H1 (cell line): ENCODE measurements around the gene NME7. TPM values are rescaled to one million over a fixed set of nuclear protein-coding genes. Genes with fewer than 3 reads are reported as not detected.

Experiments used
- CTCF ChIA-PET: fragments of 300-600 bp; sonication (Branson Sonifier 250); formaldehyde crosslinking; loops from one replicate; lab custom pipeline; 2021; ENCODE audit not compliant: partially characterized antibody; lab: Charles Lee
- POLR2A ChIA-PET: fragments of 300-600 bp; sonication (Branson Sonifier 250); formaldehyde crosslinking; loops from one replicate; lab custom pipeline; 2021; ENCODE audit warnings: inconsistent platforms; ENCODE audit not compliant: partially characterized antibody; lab: Charles Lee
- DNase-seq, 2 experiments: peaks; one replicate each; pipeline versions ENCODE4 v3.0.0 to v3.0.0-alpha.2; 2010 to 2022; ENCODE audit warnings: low spot score in 2 of 2, low read depth in 1 of 2, mixed read lengths in 1 of 2
- FAIRE-seq: peaks from 2 replicates; lab custom pipeline; 2011; peaks lifted over from hg19 to GRCh38; lab: Jason Lieb, UNC
- H2AFZ ChIP-seq: 2 replicates; pipeline ENCODE4 v1.8.1; 2012; ENCODE audit warnings: low read length, inconsistent platforms
- H2AK5ac ChIP-seq: 2 replicates; pipeline ENCODE4 v1.6.1; 2013; ENCODE audit warnings: low read depth, low read length
- H2BK120ac ChIP-seq: replicated peaks from 2 replicates; pipeline ENCODE3; 2013; ENCODE audit warnings: low read depth, low read length, inconsistent platforms
- H2BK12ac ChIP-seq: 2 replicates; pipeline ENCODE4 v1.6.1; 2013; ENCODE audit warnings: low read depth, low read length
- H2BK15ac ChIP-seq: 2 replicates; pipeline ENCODE4 v1.6.1; 2013; ENCODE audit warnings: low read length
- H2BK20ac ChIP-seq: 2 replicates; pipeline ENCODE4 v1.6.1; 2013; ENCODE audit warnings: low read length
- H2BK5ac ChIP-seq: 2 replicates; pipeline ENCODE4 v1.6.1; 2013; ENCODE audit warnings: low read depth, low read length
- H3K14ac ChIP-seq: 2 replicates; pipeline ENCODE4 v1.6.1; 2013; ENCODE audit warnings: inconsistent platforms; ENCODE audit not compliant: insufficient read length
- H3K18ac ChIP-seq: 2 replicates; pipeline ENCODE4 v1.6.1; 2013; ENCODE audit warnings: low read length; ENCODE audit errors: extremely low read depth
- H3K23ac ChIP-seq: 2 replicates; pipeline ENCODE4 v1.6.1; 2013; ENCODE audit warnings: inconsistent platforms; ENCODE audit not compliant: insufficient read length
- H3K23me2 ChIP-seq: 2 replicates; pipeline ENCODE4 v1.6.1; 2013; ENCODE audit warnings: low read depth, low read length
- H3K27ac ChIP-seq: 2 replicates; pipeline ENCODE4 v1.6.1; 2011; ENCODE audit warnings: low read depth, low read length, inconsistent platforms
- H3K27me3 ChIP-seq, 4 experiments: replicated peaks in 1 of 4; 1 replicate in 1 of 4; 2 replicates in 3 of 4; pipeline versions ENCODE4 v1.6.1 to v1.8.1; 2011 to 2013; ENCODE audit warnings: low read length in 3 of 4, mild to moderate bottlenecking in 3 of 4, inconsistent platforms in 2 of 4, mixed read lengths in 2 of 4, moderate library complexity in 1 of 4; ENCODE audit not compliant: control insufficient read depth in 3 of 4, insufficient read depth in 3 of 4; ENCODE audit errors: extremely low read depth in 1 of 4
- H3K36me3 ChIP-seq, 4 experiments: 2 replicates each; pipeline versions ENCODE4 v1.6.1 to v1.8.1; 2011 to 2013; ENCODE audit warnings: mild to moderate bottlenecking in 4 of 4, low read length in 3 of 4, moderate library complexity in 2 of 4, control low read depth in 1 of 4, inconsistent platforms in 1 of 4; ENCODE audit not compliant: insufficient read depth in 4 of 4, control insufficient read depth in 2 of 4
- H3K4ac ChIP-seq: replicated peaks from 2 replicates; pipeline ENCODE3; 2013; ENCODE audit warnings: low read length, low read depth, mixed read lengths, inconsistent platforms; ENCODE audit not compliant: insufficient read length
- H3K4me1 ChIP-seq, 4 experiments: replicated peaks in 1 of 4; 1 replicate in 1 of 4; 2 replicates in 3 of 4; pipeline versions ENCODE4 v1.6.1 to v1.8.1; 2011 to 2013; ENCODE audit warnings: low read length in 3 of 4, inconsistent platforms in 2 of 4, mixed read lengths in 1 of 4; ENCODE audit not compliant: insufficient read depth in 4 of 4, control insufficient read depth in 3 of 4
- H3K4me2 ChIP-seq, 2 experiments: 2 replicates each; pipeline versions ENCODE4 v1.6.1 to v1.8.1; 2011 to 2013; ENCODE audit warnings: low read depth in 2 of 2, low read length in 2 of 2, control low read depth in 1 of 2, inconsistent platforms in 1 of 2, mild to moderate bottlenecking in 1 of 2; ENCODE audit not compliant: insufficient read depth in 1 of 2
- H3K4me3 ChIP-seq, 4 experiments: fragments of 200-600, 300-600 bp in 1 of 4; sonication (generic), shearing (Covaris generic), sonication (Bioruptor Twin) in 1 of 4; 2 replicates each; pipeline versions ENCODE4 v1.5.1 to v1.8.1; 2011 to 2016; ENCODE audit warnings: low read length in 4 of 4, low read depth in 3 of 4, control low read depth in 2 of 4, inconsistent platforms in 2 of 4, mild to moderate bottlenecking in 2 of 4, mixed read lengths in 1 of 4, moderate library complexity in 1 of 4; ENCODE audit not compliant: insufficient read depth in 2 of 4; ENCODE audit errors: extremely low read depth in 1 of 4
- H3K56ac ChIP-seq: replicated peaks from 2 replicates; pipeline ENCODE3; 2013; ENCODE audit warnings: low read depth, mild to moderate bottlenecking, mixed read lengths, low read length, inconsistent platforms; ENCODE audit not compliant: insufficient read length
- H3K79me1 ChIP-seq: 2 replicates; pipeline ENCODE4 v1.6.1; 2013; ENCODE audit warnings: low read depth, low read length, control low read depth
- H3K79me2 ChIP-seq, 2 experiments: 2 replicates each; pipeline versions ENCODE4 v1.6.1 to v1.8.1; 2012 to 2013; ENCODE audit warnings: low read length in 2 of 2, mild to moderate bottlenecking in 2 of 2, inconsistent platforms in 1 of 2; ENCODE audit not compliant: insufficient read depth in 2 of 2, control insufficient read depth in 1 of 2
- H3K9ac ChIP-seq, 4 experiments: replicated peaks in 1 of 4; 1 replicate in 1 of 4; 2 replicates in 3 of 4; pipeline versions ENCODE4 v1.6.1 to v1.8.1; 2011 to 2013; ENCODE audit warnings: low read depth in 3 of 4, low read length in 3 of 4, control low read depth in 2 of 4, mild to moderate bottlenecking in 2 of 4, moderate library complexity in 2 of 4, inconsistent platforms in 1 of 4; ENCODE audit errors: extremely low read depth in 1 of 4
- H3K9me3 ChIP-seq, 2 experiments: 2 replicates each; pipeline versions ENCODE4 v1.6.1 to v1.8.1; 2012 to 2013; ENCODE audit warnings: mild to moderate bottlenecking in 2 of 2, moderate library complexity in 2 of 2, control low read depth in 1 of 2, inconsistent platforms in 1 of 2, low read depth in 1 of 2, low read length in 1 of 2, mixed read lengths in 1 of 2; ENCODE audit not compliant: insufficient read depth in 2 of 2
- H4K20me1 ChIP-seq, 2 experiments: replicated peaks in 1 of 2; 2 replicates each; pipeline versions ENCODE3 to v1.8.1; 2011 to 2013; ENCODE audit warnings: inconsistent platforms in 2 of 2, low read length in 2 of 2, mild to moderate bottlenecking in 1 of 2; ENCODE audit not compliant: insufficient read depth in 2 of 2, control insufficient read depth in 1 of 2
- H4K5ac ChIP-seq: 2 replicates; pipeline ENCODE4 v1.6.1; 2013; ENCODE audit warnings: low read length, low read depth, mixed read lengths, inconsistent platforms; ENCODE audit not compliant: insufficient read length
- H4K8ac ChIP-seq: 2 replicates; pipeline ENCODE4 v1.8.0; 2013; ENCODE audit warnings: mild to moderate bottlenecking, moderate library complexity, low read length, inconsistent platforms; ENCODE audit not compliant: insufficient read depth; ENCODE audit errors: extremely low read depth
- H4K91ac ChIP-seq: replicated peaks from 2 replicates; pipeline ENCODE3; 2013; ENCODE audit warnings: low read length, mixed read lengths, inconsistent platforms; ENCODE audit not compliant: insufficient read length
- ASH2L ChIP-seq: fragments of 200-600, 300-600 bp; sonication (generic); IDR thresholded peaks from one replicate; pipeline ENCODE4 v1.7.1; 2017; ENCODE audit warnings: low read length
- CBX5 ChIP-seq: fragments of 300-800, 300-1000 bp; sonication (generic); IDR thresholded peaks from 2 replicates; pipeline ENCODE4 v1.7.1; 2016; ENCODE audit warnings: antibody characterized with exemption, low read length, low read depth
- GABPA ChIP-seq: IDR thresholded peaks from 2 replicates; pipeline ENCODE4 v1.6.1; 2011; ENCODE audit warnings: mild to moderate bottlenecking, low read length, moderate library complexity, borderline replicate concordance; ENCODE audit not compliant: insufficient read depth
- POLR2A ChIP-seq, 2 experiments: IDR thresholded peaks; 1 replicate in 1 of 2; 2 replicates in 1 of 2; pipeline ENCODE4 v1.6.1; 2011; ENCODE audit warnings: low read depth in 2 of 2, low read length in 2 of 2, mild to moderate bottlenecking in 2 of 2; ENCODE audit errors: control extremely low read depth in 1 of 2
- POLR2AphosphoS5 ChIP-seq: IDR thresholded peaks from 2 replicates; pipeline ENCODE4 v1.6.1; 2011; ENCODE audit warnings: low read depth, low read length
- RAD21 ChIP-seq, 2 experiments: IDR thresholded peaks in 1 of 2; conservative IDR thresholded peaks in 1 of 2; 2 replicates each; pipeline ENCODE4 v1.6.1; 2011; ENCODE audit warnings: low read depth in 2 of 2, low read length in 2 of 2, improper control_type of control experiment in 1 of 2, inconsistent platforms in 1 of 2, mild to moderate bottlenecking in 1 of 2, moderate library complexity in 1 of 2
- SAP30 ChIP-seq: fragments of 300-600 bp; sonication (generic); IDR thresholded peaks from 2 replicates; pipeline ENCODE4 v1.7.1; 2012; ENCODE audit warnings: low read length, moderate library complexity, mild to moderate bottlenecking, inconsistent platforms; ENCODE audit not compliant: insufficient read depth, insufficient replicate concordance
- SP1 ChIP-seq: IDR thresholded peaks from 2 replicates; pipeline ENCODE4 v1.6.1; 2011; ENCODE audit warnings: low read depth, low read length
- WGBS, 2 experiments: shearing (Covaris generic) in 1 of 2; methylation state at CpG; one replicate each; pipeline versions ENCODE4 v1.1.6 to v1.1.7; 2013 to 2015; ENCODE audit warnings: low lambda C conversion rate in 2 of 2, mixed read lengths in 2 of 2, inconsistent platforms in 1 of 2, low coverage in 1 of 2, missing lambda C conversion rate in 1 of 2; ENCODE audit not compliant: insufficient replicate concordance in 2 of 2, insufficient coverage in 1 of 2, insufficient read length in 1 of 2; ENCODE audit errors: extremely low coverage in 1 of 2, missing lambda C conversion rate in 1 of 2; 5-methylcytosine and 5-hydroxymethylcytosine counted together
- polyA plus RNA-seq, 7 experiments: library from polyadenylated mRNA; depleted of rRNA in 3 of 7; stranded (reverse) in 5 of 7; unstranded in 2 of 7; fragments of >200 nt in 5 of 7; fragments of 200-250 nt in 2 of 7; gene quantifications; 1 replicate in 5 of 7; 2 replicates in 1 of 7; 4 replicates in 1 of 7; pipeline versions ENCODE4 v1.2.1 to v1.2.3, GENCODE V29; 2011 to 2013; ENCODE audit warnings: missing spikeins in 2 of 7, mixed read lengths in 2 of 7
- total RNA-seq: library from RNA; stranded (reverse); fragmentation: NEBNext Ultra II Directional; extraction: Animal tissue kit (Norgen Biotek cat#: 25700); gene quantifications from 2 replicates; pipeline ENCODE4 v1.2.1, GENCODE V29; 2021
- TF ChIP-seq, protein P1 (sequence below): IDR thresholded peaks from 2 replicates; pipeline ENCODE4 v1.6.1; 2011; ENCODE audit warnings: low read depth, mild to moderate bottlenecking, low read length; ENCODE audit not compliant: insufficient read depth
- TF ChIP-seq, protein P2 (sequence below): IDR thresholded peaks from 2 replicates; pipeline ENCODE4 v1.6.1; 2012; ENCODE audit warnings: inconsistent platforms
- TF ChIP-seq, protein P3 (sequence below): IDR thresholded peaks from 2 replicates; pipeline ENCODE4 v1.6.1; 2012; ENCODE audit warnings: low read length, inconsistent platforms

Gene NME7
- total and polyA plus RNA-seq, 2 of the 8 experiments (the other 6 are each of a cell fraction or from before 2014, with no cell fraction given), result 11.6 to 28.5 TPM

DNA sequence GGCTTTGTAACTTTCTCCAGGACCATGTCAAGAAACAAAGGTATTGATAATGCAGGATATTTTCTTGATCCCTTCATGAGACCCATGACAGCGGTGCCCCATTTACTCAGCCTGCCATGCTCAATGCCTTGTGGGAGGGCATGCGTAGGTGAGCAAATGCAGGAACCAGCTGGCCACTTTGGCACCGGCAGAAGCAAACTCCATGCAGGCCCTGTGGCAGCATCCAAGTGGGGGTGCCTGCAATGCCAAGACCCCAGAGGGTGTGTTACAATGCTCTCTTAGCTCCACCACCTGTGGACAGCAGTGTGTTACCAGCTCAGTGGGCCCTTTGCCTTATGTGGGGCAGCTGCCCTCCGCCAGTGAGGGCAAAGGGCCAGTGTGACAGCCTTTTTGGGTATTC lies 153.0 kb downstream of the NME7 start:
- no peak overlapping the region for H2BK120ac ChIP-seq
- no peak overlapping the region for H2BK15ac ChIP-seq
- no peaks in the 10 kb centered on the region for H3K23me2 ChIP-seq
- H3K4ac ChIP-seq, result no peak overlapping the region
- no peak overlapping the region for H4K8ac ChIP-seq
- H3K27ac ChIP-seq, result no peak overlapping the region
- no peaks in the 10 kb centered on the region for H3K9me3 ChIP-seq
- no peak overlapping the region for H3K18ac ChIP-seq
- no peak overlapping the region for H3K4me2 ChIP-seq
- H2AK5ac ChIP-seq, result no peak overlapping the region
- no peak overlapping the region for H3K4me3 ChIP-seq
- H3K79me2 ChIP-seq, result no peaks in the 10 kb centered on the region
- DNase-seq (no peak), FAIRE-seq (no peak)
- no peak overlapping the region for H3K56ac ChIP-seq
- no peak overlapping the region for H3K14ac ChIP-seq
- ChIA-PET POLR2A (no interaction called here), CTCF (interaction anchor here (1.8 kb wide), 1 partner anchor 11 kb away, joined by 4 read pairs; no protein-coding TSS in a partner anchor)
- H4K91ac ChIP-seq, result no peak overlapping the region
- no peaks in the 10 kb centered on the region for H4K20me1 ChIP-seq
- peaks cover 0 to 3% (median 0%) of the 10 kb centered on the region in 4 experiments; a peak in 1 of 7 replicates for H3K4me1 ChIP-seq
- no peak overlapping the region for H3K9ac ChIP-seq
- no peak overlapping the region; the same call in 1 of the 2 replicates for H2BK5ac ChIP-seq
- H3K27me3 ChIP-seq, result no peaks in the 10 kb centered on the region
- no peak overlapping the region for H4K5ac ChIP-seq
- no peak overlapping the region for H2BK20ac ChIP-seq
- WGBS, 2 experiments, result 95% methylated on average over 4 of the region's 4 CpGs; no CpG with 5 or more reads in 1 of the 2 experiments
- peak overlapping the region; percentile 46; the same call in 1 of the 2 replicates for H2BK12ac ChIP-seq
- no peak overlapping the region for H2AFZ ChIP-seq
- no peaks in the 10 kb centered on the region for H3K36me3 ChIP-seq
- H3K23ac ChIP-seq, result no peak overlapping the region
- H3K79me1 ChIP-seq, result no peaks in the 10 kb centered on the region
- TF ChIP-seq, protein P1, sequence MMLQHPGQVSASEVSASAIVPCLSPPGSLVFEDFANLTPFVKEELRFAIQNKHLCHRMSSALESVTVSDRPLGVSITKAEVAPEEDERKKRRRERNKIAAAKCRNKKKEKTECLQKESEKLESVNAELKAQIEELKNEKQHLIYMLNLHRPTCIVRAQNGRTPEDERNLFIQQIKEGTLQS, result no peak
- TF ChIP-seq, protein P2, sequence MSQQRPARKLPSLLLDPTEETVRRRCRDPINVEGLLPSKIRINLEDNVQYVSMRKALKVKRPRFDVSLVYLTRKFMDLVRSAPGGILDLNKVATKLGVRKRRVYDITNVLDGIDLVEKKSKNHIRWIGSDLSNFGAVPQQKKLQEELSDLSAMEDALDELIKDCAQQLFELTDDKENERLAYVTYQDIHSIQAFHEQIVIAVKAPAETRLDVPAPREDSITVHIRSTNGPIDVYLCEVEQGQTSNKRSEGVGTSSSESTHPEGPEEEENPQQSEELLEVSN, result no peak
- TF ChIP-seq ASH2L (no peak), POLR2AphosphoS5 (no peak), SAP30 (no peak), CBX5 (no peak), RAD21 (IDR thresholded peaks at IDR 0.05 in 1 of 2, conservative IDR thresholded peaks at IDR 0.05 in 1 of 2; ENCODE audit: low read depth in 2 of 2, low read length in 2 of 2) (no peak), GABPA (no peak), SP1 (no peak), POLR2A (IDR thresholded peaks at IDR 0.05; ENCODE audit: control extremely low read depth in 1 of 2, low read depth in 2 of 2, low read length in 2 of 2) (no peak)
- TF ChIP-seq, protein P3, sequence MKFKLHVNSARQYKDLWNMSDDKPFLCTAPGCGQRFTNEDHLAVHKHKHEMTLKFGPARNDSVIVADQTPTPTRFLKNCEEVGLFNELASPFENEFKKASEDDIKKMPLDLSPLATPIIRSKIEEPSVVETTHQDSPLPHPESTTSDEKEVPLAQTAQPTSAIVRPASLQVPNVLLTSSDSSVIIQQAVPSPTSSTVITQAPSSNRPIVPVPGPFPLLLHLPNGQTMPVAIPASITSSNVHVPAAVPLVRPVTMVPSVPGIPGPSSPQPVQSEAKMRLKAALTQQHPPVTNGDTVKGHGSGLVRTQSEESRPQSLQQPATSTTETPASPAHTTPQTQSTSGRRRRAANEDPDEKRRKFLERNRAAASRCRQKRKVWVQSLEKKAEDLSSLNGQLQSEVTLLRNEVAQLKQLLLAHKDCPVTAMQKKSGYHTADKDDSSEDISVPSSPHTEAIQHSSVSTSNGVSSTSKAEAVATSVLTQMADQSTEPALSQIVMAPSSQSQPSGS, result no peak
